ENCODE measurements around the gene STON2.

DNA sequence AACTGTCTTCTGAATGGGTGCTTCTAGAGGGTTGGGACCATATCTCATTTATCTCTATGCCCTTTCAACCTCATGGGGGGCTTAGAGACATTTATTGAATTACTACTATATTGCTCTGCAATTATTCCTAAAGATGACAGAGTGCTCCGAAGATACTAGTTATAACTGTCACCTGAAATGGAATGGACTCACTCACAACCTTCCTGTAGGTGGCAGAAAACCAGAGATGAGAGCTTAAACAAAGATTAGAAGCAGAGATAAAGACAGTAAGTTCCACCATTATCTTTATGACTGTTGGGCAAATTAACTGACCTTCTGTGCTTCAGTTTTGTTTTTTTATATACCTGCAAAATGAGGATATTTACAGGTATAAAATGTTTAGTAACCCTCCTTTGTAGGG lies 147.8 kb downstream of the STON2 start:
- TF ChIP-seq, protein P1, sequence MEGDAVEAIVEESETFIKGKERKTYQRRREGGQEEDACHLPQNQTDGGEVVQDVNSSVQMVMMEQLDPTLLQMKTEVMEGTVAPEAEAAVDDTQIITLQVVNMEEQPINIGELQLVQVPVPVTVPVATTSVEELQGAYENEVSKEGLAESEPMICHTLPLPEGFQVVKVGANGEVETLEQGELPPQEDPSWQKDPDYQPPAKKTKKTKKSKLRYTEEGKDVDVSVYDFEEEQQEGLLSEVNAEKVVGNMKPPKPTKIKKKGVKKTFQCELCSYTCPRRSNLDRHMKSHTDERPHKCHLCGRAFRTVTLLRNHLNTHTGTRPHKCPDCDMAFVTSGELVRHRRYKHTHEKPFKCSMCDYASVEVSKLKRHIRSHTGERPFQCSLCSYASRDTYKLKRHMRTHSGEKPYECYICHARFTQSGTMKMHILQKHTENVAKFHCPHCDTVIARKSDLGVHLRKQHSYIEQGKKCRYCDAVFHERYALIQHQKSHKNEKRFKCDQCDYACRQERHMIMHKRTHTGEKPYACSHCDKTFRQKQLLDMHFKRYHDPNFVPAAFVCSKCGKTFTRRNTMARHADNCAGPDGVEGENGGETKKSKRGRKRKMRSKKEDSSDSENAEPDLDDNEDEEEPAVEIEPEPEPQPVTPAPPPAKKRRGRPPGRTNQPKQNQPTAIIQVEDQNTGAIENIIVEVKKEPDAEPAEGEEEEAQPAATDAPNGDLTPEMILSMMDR (IDR thresholded peaks at IDR 0.05): no peak
- no peak for TF ChIP-seq POLR2A (IDR thresholded peaks at IDR 0.05)

Measured in ovary (tissue), 3 donors.